ENCODE data around the gene SLITRK1.

Gene SLITRK1

GRCh38 chr13:83865161-83866137, 16.8 kb downstream of the SLITRK1 start:
- Histone ChIP-seq H3K4me3 (ENCODE audit: low read length in 2 of 2) (no peak overlapping the region), H3K4me1 (ENCODE audit: control insufficient read depth, insufficient read depth, low read length) (no peaks in the 10 kb centered on the region), H3K27ac (ENCODE audit: low read length) (no peak overlapping the region), H3K36me3 (ENCODE audit: control insufficient read depth in 2 of 2, insufficient read depth in 2 of 2, low read length in 2 of 2) (no peaks in the 10 kb centered on the region), H3K9me3 (ENCODE audit: control insufficient read depth in 2 of 2, low read length in 2 of 2) (no peaks in the 10 kb centered on the region), H3K9ac (ENCODE audit: low read length in 2 of 2) (no peak overlapping the region), H3K27me3 (ENCODE audit: control insufficient read depth in 1 of 2, insufficient read depth in 2 of 2, low read length in 2 of 2) (no peaks in the 10 kb centered on the region)

GRCh38 chr13:83853771-83854170, 28.5 kb downstream of the SLITRK1 start:
- no peaks in the 10 kb centered on the region for H3K9me3 ChIP-seq (ENCODE audit: control insufficient read depth in 2 of 2, low read length in 2 of 2)
- no peaks in the 10 kb centered on the region for H3K4me1 ChIP-seq (ENCODE audit: control insufficient read depth, insufficient read depth, low read length)
- H3K27ac ChIP-seq (ENCODE audit: low read length): no peak overlapping the region
- H3K9ac ChIP-seq (ENCODE audit: low read length in 2 of 2): no peak overlapping the region
- H3K4me3 ChIP-seq (ENCODE audit: low read length in 2 of 2): no peak overlapping the region
- H3K27me3 ChIP-seq (ENCODE audit: control insufficient read depth in 1 of 2, insufficient read depth in 2 of 2, low read length in 2 of 2): no peaks in the 10 kb centered on the region
- H3K36me3 ChIP-seq (ENCODE audit: control insufficient read depth in 2 of 2, insufficient read depth in 2 of 2, low read length in 2 of 2): no peaks in the 10 kb centered on the region

- Histone ChIP-seq H3K9me3 (ENCODE audit: control insufficient read depth in 2 of 2, low read length in 2 of 2) (no peaks in the 10 kb centered on the region), H3K36me3 (ENCODE audit: control insufficient read depth in 2 of 2, insufficient read depth in 2 of 2, low read length in 2 of 2) (no peaks in the 10 kb centered on the region), H3K9ac (ENCODE audit: low read length in 2 of 2) (no peak overlapping the region), H3K27ac (ENCODE audit: low read length) (no peak overlapping the region), H3K27me3 (ENCODE audit: control insufficient read depth in 1 of 2, insufficient read depth in 2 of 2, low read length in 2 of 2) (no peaks in the 10 kb centered on the region), H3K4me3 (ENCODE audit: low read length in 2 of 2) (no peak overlapping the region), H3K4me1 (ENCODE audit: control insufficient read depth, insufficient read depth, low read length) (no peaks in the 10 kb centered on the region)
Observed at GRCh38 chr13:83845106-83845505, 37.2 kb downstream of the SLITRK1 start.

- Histone ChIP-seq H3K27ac (ENCODE audit: low read length) (no peak overlapping the region), H3K9me3 (ENCODE audit: control insufficient read depth in 2 of 2, low read length in 2 of 2) (no peaks in the 10 kb centered on the region), H3K36me3 (ENCODE audit: control insufficient read depth in 2 of 2, insufficient read depth in 2 of 2, low read length in 2 of 2) (no peaks in the 10 kb centered on the region), H3K4me1 (ENCODE audit: control insufficient read depth, insufficient read depth, low read length) (no peaks in the 10 kb centered on the region), H3K27me3 (ENCODE audit: control insufficient read depth in 1 of 2, insufficient read depth in 2 of 2, low read length in 2 of 2) (no peaks in the 10 kb centered on the region), H3K9ac (ENCODE audit: low read length in 2 of 2) (no peak overlapping the region), H3K4me3 (ENCODE audit: low read length in 2 of 2) (no peak overlapping the region)
Observed at GRCh38 chr13:83839146-83839545, 43.1 kb downstream of the SLITRK1 start.

GRCh38 chr13:83831796-83832195, 50.5 kb downstream of the SLITRK1 start:
- Histone ChIP-seq H3K9me3 (ENCODE audit: control insufficient read depth in 2 of 2, low read length in 2 of 2) (no peaks in the 10 kb centered on the region), H3K9ac (ENCODE audit: low read length in 2 of 2) (no peak overlapping the region), H3K27ac (ENCODE audit: low read length) (no peak overlapping the region), H3K4me3 (ENCODE audit: low read length in 2 of 2) (no peak overlapping the region), H3K4me1 (ENCODE audit: control insufficient read depth, insufficient read depth, low read length) (no peaks in the 10 kb centered on the region), H3K27me3 (ENCODE audit: control insufficient read depth in 1 of 2, insufficient read depth in 2 of 2, low read length in 2 of 2) (no peaks in the 10 kb centered on the region), H3K36me3 (ENCODE audit: control insufficient read depth in 2 of 2, insufficient read depth in 2 of 2, low read length in 2 of 2) (no peaks in the 10 kb centered on the region)

- Histone ChIP-seq H3K36me3 (ENCODE audit: control insufficient read depth in 2 of 2, insufficient read depth in 2 of 2, low read length in 2 of 2) (no peaks in the 10 kb centered on the region), H3K27me3 (ENCODE audit: control insufficient read depth in 1 of 2, insufficient read depth in 2 of 2, low read length in 2 of 2) (no peaks in the 10 kb centered on the region), H3K27ac (ENCODE audit: low read length) (no peak overlapping the region), H3K9ac (ENCODE audit: low read length in 2 of 2) (no peak overlapping the region), H3K4me1 (ENCODE audit: control insufficient read depth, insufficient read depth, low read length) (no peaks in the 10 kb centered on the region), H3K9me3 (ENCODE audit: control insufficient read depth in 2 of 2, low read length in 2 of 2) (no peaks in the 10 kb centered on the region), H3K4me3 (ENCODE audit: low read length in 2 of 2) (no peak overlapping the region)
Observed at GRCh38 chr13:83829810-83830209, 52.5 kb downstream of the SLITRK1 start.

- H3K4me1 ChIP-seq (ENCODE audit: control insufficient read depth, insufficient read depth, low read length): no peaks in the 10 kb centered on the region
- H3K27ac ChIP-seq (ENCODE audit: low read length): no peak overlapping the region
- no peaks in the 10 kb centered on the region for H3K27me3 ChIP-seq (ENCODE audit: control insufficient read depth in 1 of 2, insufficient read depth in 2 of 2, low read length in 2 of 2)
- no peaks in the 10 kb centered on the region for H3K36me3 ChIP-seq (ENCODE audit: control insufficient read depth in 2 of 2, insufficient read depth in 2 of 2, low read length in 2 of 2)
- no peak overlapping the region for H3K4me3 ChIP-seq (ENCODE audit: low read length in 2 of 2)
- no peaks in the 10 kb centered on the region for H3K9me3 ChIP-seq (ENCODE audit: control insufficient read depth in 2 of 2, low read length in 2 of 2)
- no peak overlapping the region for H3K9ac ChIP-seq (ENCODE audit: low read length in 2 of 2)
Observed at GRCh38 chr13:83827338-83827737, 54.9 kb downstream of the SLITRK1 start.
